ENCODE results near the gene ARHGEF40.

DNA sequence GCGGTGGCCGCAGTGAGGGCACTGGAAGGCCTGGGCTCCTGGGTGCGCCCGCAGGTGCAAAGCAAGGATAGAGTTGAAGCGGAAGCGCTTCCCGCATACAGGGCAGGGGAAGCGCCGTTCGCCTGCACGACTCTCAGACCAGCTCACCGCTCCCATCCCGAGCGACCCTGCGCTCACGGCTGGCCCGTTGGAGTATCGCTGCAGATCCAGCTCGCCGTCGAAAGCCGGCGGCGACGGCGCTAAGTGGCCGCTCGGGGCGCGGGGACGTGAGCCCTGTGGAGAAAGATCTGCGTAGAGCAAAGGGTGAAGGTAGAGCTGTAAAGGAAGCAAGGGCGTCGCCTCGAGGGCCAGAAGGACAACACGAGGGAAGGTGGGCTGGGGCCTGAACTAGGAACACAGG lies 22.9 kb downstream of the ARHGEF40 start:
- TF ChIP-seq, protein P1, sequence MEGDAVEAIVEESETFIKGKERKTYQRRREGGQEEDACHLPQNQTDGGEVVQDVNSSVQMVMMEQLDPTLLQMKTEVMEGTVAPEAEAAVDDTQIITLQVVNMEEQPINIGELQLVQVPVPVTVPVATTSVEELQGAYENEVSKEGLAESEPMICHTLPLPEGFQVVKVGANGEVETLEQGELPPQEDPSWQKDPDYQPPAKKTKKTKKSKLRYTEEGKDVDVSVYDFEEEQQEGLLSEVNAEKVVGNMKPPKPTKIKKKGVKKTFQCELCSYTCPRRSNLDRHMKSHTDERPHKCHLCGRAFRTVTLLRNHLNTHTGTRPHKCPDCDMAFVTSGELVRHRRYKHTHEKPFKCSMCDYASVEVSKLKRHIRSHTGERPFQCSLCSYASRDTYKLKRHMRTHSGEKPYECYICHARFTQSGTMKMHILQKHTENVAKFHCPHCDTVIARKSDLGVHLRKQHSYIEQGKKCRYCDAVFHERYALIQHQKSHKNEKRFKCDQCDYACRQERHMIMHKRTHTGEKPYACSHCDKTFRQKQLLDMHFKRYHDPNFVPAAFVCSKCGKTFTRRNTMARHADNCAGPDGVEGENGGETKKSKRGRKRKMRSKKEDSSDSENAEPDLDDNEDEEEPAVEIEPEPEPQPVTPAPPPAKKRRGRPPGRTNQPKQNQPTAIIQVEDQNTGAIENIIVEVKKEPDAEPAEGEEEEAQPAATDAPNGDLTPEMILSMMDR (IDR thresholded peaks at IDR 0.05; ENCODE audit: insufficient read depth, low read length): no peak
- TF ChIP-seq, protein P2, sequence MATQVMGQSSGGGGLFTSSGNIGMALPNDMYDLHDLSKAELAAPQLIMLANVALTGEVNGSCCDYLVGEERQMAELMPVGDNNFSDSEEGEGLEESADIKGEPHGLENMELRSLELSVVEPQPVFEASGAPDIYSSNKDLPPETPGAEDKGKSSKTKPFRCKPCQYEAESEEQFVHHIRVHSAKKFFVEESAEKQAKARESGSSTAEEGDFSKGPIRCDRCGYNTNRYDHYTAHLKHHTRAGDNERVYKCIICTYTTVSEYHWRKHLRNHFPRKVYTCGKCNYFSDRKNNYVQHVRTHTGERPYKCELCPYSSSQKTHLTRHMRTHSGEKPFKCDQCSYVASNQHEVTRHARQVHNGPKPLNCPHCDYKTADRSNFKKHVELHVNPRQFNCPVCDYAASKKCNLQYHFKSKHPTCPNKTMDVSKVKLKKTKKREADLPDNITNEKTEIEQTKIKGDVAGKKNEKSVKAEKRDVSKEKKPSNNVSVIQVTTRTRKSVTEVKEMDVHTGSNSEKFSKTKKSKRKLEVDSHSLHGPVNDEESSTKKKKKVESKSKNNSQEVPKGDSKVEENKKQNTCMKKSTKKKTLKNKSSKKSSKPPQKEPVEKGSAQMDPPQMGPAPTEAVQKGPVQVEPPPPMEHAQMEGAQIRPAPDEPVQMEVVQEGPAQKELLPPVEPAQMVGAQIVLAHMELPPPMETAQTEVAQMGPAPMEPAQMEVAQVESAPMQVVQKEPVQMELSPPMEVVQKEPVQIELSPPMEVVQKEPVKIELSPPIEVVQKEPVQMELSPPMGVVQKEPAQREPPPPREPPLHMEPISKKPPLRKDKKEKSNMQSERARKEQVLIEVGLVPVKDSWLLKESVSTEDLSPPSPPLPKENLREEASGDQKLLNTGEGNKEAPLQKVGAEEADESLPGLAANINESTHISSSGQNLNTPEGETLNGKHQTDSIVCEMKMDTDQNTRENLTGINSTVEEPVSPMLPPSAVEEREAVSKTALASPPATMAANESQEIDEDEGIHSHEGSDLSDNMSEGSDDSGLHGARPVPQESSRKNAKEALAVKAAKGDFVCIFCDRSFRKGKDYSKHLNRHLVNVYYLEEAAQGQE (IDR thresholded peaks at IDR 0.05; ENCODE audit: insufficient replicate concordance, low read depth): no peak
- TF ChIP-seq GABPA (IDR thresholded peaks at IDR 0.05; ENCODE audit: low read depth) (no peak), POLR2AphosphoS5 (IDR thresholded peaks at IDR 0.05; ENCODE audit: low read depth) (no peak)

Measured in HL-60 (cell line).